ENCODE data around the gene OR13F1.
A peak's percentile ranks its signal among the peaks of the same experiment; 100 is the strongest.
"Not testable (repeated sequence)": the region's sequence is repeated elsewhere in the genome, so short reads cannot be mapped to it uniquely, and the experiment has no call there.

Gene OR13F1

DNA sequence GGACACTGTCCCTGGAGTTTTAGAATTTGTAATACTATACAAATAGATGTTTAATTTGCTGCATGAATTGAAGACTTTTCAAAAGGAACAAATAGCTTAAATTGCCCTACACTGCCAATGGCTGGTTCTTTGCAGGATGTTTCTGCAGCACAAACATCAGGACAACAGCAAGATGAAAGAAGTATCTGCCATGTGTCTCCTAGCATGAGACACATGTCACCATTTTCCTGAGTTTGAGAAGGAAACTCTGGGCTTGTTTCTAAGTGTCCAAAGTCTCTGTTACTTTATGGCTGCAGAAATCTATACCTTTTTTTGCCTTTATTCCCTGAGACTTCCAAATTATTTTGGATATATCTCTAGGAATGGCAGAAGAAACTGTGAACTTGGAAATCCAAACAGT is 623 bp upstream of the OR13F1 start:
- H3K4me3 ChIP-seq (ENCODE audit: low read length): no peak overlapping the region
- no peak for DNase-seq (ENCODE audit: low read depth)
- TF ChIP-seq, protein P1, sequence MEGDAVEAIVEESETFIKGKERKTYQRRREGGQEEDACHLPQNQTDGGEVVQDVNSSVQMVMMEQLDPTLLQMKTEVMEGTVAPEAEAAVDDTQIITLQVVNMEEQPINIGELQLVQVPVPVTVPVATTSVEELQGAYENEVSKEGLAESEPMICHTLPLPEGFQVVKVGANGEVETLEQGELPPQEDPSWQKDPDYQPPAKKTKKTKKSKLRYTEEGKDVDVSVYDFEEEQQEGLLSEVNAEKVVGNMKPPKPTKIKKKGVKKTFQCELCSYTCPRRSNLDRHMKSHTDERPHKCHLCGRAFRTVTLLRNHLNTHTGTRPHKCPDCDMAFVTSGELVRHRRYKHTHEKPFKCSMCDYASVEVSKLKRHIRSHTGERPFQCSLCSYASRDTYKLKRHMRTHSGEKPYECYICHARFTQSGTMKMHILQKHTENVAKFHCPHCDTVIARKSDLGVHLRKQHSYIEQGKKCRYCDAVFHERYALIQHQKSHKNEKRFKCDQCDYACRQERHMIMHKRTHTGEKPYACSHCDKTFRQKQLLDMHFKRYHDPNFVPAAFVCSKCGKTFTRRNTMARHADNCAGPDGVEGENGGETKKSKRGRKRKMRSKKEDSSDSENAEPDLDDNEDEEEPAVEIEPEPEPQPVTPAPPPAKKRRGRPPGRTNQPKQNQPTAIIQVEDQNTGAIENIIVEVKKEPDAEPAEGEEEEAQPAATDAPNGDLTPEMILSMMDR (IDR thresholded peaks at IDR 0.05; ENCODE audit: insufficient read depth, low read depth, low read length, missing control alignments): no peak

DNA sequence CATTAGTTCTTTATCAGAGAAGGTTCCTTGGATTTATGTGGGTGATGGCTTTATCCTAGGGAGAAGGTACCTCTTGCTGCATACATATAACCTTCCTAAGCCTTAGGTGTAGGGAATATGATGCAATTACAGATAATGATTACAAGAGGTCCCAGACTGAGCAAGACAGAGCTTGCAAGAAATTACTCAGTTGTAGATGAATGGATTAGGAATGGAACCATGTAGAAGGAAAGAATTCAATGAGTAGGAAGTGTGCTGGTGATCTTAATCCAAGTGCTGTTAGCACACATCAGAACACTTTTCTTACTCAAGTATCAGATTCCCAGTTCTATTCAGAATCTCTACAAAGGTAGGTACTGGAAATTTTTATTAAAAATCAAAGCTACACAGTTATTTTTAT is 2.5 kb downstream of the OR13F1 start:
- DNase-seq (ENCODE audit: low read depth): peak; percentile 93

GRCh38 chr9:104514901-104515300 is 10.8 kb downstream of the OR13F1 start:
- no peak for DNase-seq (ENCODE audit: low read depth)
- TF ChIP-seq, protein P1 (IDR thresholded peaks at IDR 0.05; ENCODE audit: insufficient read depth, low read depth, low read length, missing control alignments): no peak

More for the DNA sequence above, 2.5 kb downstream of the OR13F1 start:
- TF ChIP-seq, protein P1 (IDR thresholded peaks at IDR 0.05; ENCODE audit: insufficient read depth, low read depth, low read length, missing control alignments): no peak
- H3K4me3 ChIP-seq (ENCODE audit: low read length): no peak overlapping the region

GRCh38 chr9:104520241-104520640 is 16.2 kb downstream of the OR13F1 start:
- not testable (repeated sequence) for DNase-seq (ENCODE audit: low read depth); H3K4me3 ChIP-seq (ENCODE audit: low read length)

More at GRCh38 chr9:104514901-104515300, 10.8 kb downstream of the OR13F1 start:
- no peak overlapping the region for H3K4me3 ChIP-seq (ENCODE audit: low read length)

DNA sequence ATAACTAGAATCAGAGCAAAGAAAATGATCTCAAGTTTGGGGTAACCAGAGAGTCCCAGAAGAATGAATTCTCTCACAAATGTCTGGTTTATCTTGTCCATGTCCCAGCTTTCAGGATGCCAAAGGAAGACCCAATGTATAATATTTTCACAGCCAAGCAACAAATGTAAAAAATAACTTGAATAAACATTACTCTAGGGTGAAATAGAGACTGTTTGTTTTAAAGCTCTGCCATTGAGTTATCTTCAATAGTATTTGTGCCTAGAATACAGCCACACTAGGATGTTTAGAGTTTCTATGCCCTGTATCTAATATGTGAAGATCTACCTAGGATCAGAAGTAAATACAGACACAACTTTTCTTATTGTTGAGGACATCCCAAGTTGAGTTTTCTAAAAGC is 23.0 kb downstream of the OR13F1 start, which contains the start of gene OR13C4:
OR13C4 (minus strand) TSS at position 101 of the 400 bp plus-strand sequence; CDS start at position 101, 0 bp downstream.
- TF ChIP-seq, protein P1 (IDR thresholded peaks at IDR 0.05; ENCODE audit: insufficient read depth, low read depth, low read length, missing control alignments): no peak

GRCh38 chr9:104536756-104537155 is 32.7 kb downstream of the OR13F1 start, which contains the start of gene OR13C3:
OR13C3 (minus strand) TSS chr9:104536856; CDS start chr9:104536723, 133 bp downstream.
- H3K4me3 ChIP-seq (ENCODE audit: low read length): no peak within 1 kb of the TSS
- no peak for DNase-seq (ENCODE audit: low read depth)
- TF ChIP-seq, protein P1 (IDR thresholded peaks at IDR 0.05; ENCODE audit: insufficient read depth, low read depth, low read length, missing control alignments): no peak

More for the DNA sequence above, 23.0 kb downstream of the OR13F1 start, which contains the start of gene OR13C4:
- DNase-seq (ENCODE audit: low read depth): no peak
- H3K4me3 ChIP-seq (ENCODE audit: low read length): no peak within 1 kb of the TSS

- TF ChIP-seq, protein P1 (IDR thresholded peaks at IDR 0.05; ENCODE audit: insufficient read depth, low read depth, low read length, missing control alignments): no peak
- H3K4me3 ChIP-seq (ENCODE audit: low read length): no peak overlapping the region
- no peak for DNase-seq (ENCODE audit: low read depth)
Observed at GRCh38 chr9:104539275-104539674, 35.2 kb downstream of the OR13F1 start.
